ENCODE results near the gene MAML3.

MAML3 gene

GRCh38 chr4:140152013-140152703, 1.8 kb downstream of the MAML3 start:
- DNase-seq (ENCODE audit: low read depth in 1 of 2, low spot score in 1 of 2) = peak; percentile 41 to 83
- Histone ChIP-seq H3K27ac (replicated peaks) (peak overlapping the region; percentile 96), H3K27me3 (ENCODE audit: insufficient read depth, poor library complexity, severe bottlenecking) (no peaks in the 10 kb centered on the region), H3K4me3 (replicated peaks; ENCODE audit: insufficient read depth, low read length) (peak overlapping the region; percentile 61)
- TF ChIP-seq REST (IDR thresholded peaks at IDR 0.05; ENCODE audit: insufficient replicate concordance, low read depth) = no peak
- TF ChIP-seq SPI1 (IDR thresholded peaks at IDR 0.05; ENCODE audit: borderline replicate concordance, low read depth) = no peak

- Histone ChIP-seq H3K27me3 (ENCODE audit: insufficient read depth, poor library complexity, severe bottlenecking) (no peaks in the 10 kb centered on the region), H3K27ac (replicated peaks) (peak overlapping the region; percentile 96), H3K4me3 (replicated peaks; ENCODE audit: insufficient read depth, low read length) (peak overlapping the region; percentile 61)
- 0 out of 2 replicates have a peak, but pooled peaks have one; percentile 26 for TF ChIP-seq POLR2AphosphoS5 (IDR thresholded peaks at IDR 0.05; ENCODE audit: low read depth)
- TF ChIP-seq REST (IDR thresholded peaks at IDR 0.05; ENCODE audit: insufficient replicate concordance, low read depth) = no peak
- 0 out of 2 replicates have a peak, but pooled peaks have one; percentile 9 for TF ChIP-seq GABPA (IDR thresholded peaks at IDR 0.05; ENCODE audit: low read depth)
- no peak for TF ChIP-seq CTCF (IDR thresholded peaks at IDR 0.05; ENCODE audit: insufficient read depth, low read length)
- TF ChIP-seq SPI1 (IDR thresholded peaks at IDR 0.05; ENCODE audit: borderline replicate concordance, low read depth) = peak; percentile 31; the same call in 1 of the 2 replicates
- DNase-seq (ENCODE audit: low read depth in 1 of 2, low spot score in 1 of 2) = peak; percentile 52 to 92
Measured at GRCh38 chr4:140151699-140152012, 2.3 kb downstream of the MAML3 start.

- H3K27me3 ChIP-seq (ENCODE audit: insufficient read depth, poor library complexity, severe bottlenecking) = no peaks in the 10 kb centered on the region
- H3K4me3 ChIP-seq (replicated peaks; ENCODE audit: insufficient read depth, low read length) = peak overlapping the region; percentile 61
- DNase-seq (ENCODE audit: low read depth in 1 of 2, low spot score in 1 of 2) = peak; percentile 80 to 95
- H3K27ac ChIP-seq (replicated peaks) = peak overlapping the region; percentile 96
- TF ChIP-seq POLR2AphosphoS5 (IDR thresholded peaks at IDR 0.05; ENCODE audit: low read depth) = peak; percentile 70; the same call in 1 of the 2 replicates
- no peak for TF ChIP-seq CTCF (IDR thresholded peaks at IDR 0.05; ENCODE audit: insufficient read depth, low read length)
- TF ChIP-seq SPI1 (IDR thresholded peaks at IDR 0.05; ENCODE audit: borderline replicate concordance, low read depth) = peak; percentile 54; the same call in 1 of the 2 replicates
- TF ChIP-seq REST (IDR thresholded peaks at IDR 0.05; ENCODE audit: insufficient replicate concordance, low read depth) = peak; percentile 25
- no peak for TF ChIP-seq GABPA (IDR thresholded peaks at IDR 0.05; ENCODE audit: low read depth)
Measured at GRCh38 chr4:140150886-140151698, 2.9 kb downstream of the MAML3 start.

Measured in HL-60 (cell line).